Esophagus mucosa (tissue), 1 donor: ENCODE measurements around the gene EPX. TPM values are rescaled to one million over a fixed set of nuclear protein-coding genes. Genes with fewer than 3 reads are reported as not detected.

Source experiments
- total RNA-seq: library from RNA; stranded (reverse); gene quantifications from one replicate; pipeline ENCODE4 v1.2.4, GENCODE V29; 2023
- donor health status: DM: yes; HTN: yes; CAD: no.

Gene EPX
- total RNA-seq, 1 donor from 2014 or later, result not detected

Other genes with a start within 250 kb of the EPX start
- gene CUEDC1, start 237.3 kb upstream of the EPX start, total RNA-seq, result 23.8 TPM
- 22.2 TPM for gene VEZF1, start 204.5 kb upstream of the EPX start, total RNA-seq
- 129 TPM for gene SRSF1, start 185.5 kb upstream of the EPX start, total RNA-seq
- 18.6 TPM for gene DYNLL2, start 109.3 kb upstream of the EPX start, total RNA-seq
- gene OR4D1, start 44.3 kb upstream of the EPX start, total RNA-seq, result not detected
- gene OR4D2, start 25.7 kb upstream of the EPX start, total RNA-seq, result not detected
- gene MKS1, start 26.5 kb downstream of the EPX start, total RNA-seq, result 13.6 TPM
- 0.44 TPM for gene LPO, start 45.9 kb downstream of the EPX start, total RNA-seq
- not detected for gene MPO, start 88.2 kb downstream of the EPX start, total RNA-seq
- 2.6 TPM for gene TSPOAP1, start 136.1 kb downstream of the EPX start, total RNA-seq
- gene SUPT4H1, start 159.5 kb downstream of the EPX start, total RNA-seq, result 58.3 TPM
- gene RNF43, start 224.8 kb downstream of the EPX start, total RNA-seq, result 7.4 TPM